ENCODE data around the gene TBC1D1. TPM values are rescaled to one million over a fixed set of nuclear protein-coding genes. Genes with fewer than 3 reads are reported as not detected.

Gene TBC1D1
- total RNA-seq, 1 experiment from 2014 or later: 42.6 TPM

DNA sequence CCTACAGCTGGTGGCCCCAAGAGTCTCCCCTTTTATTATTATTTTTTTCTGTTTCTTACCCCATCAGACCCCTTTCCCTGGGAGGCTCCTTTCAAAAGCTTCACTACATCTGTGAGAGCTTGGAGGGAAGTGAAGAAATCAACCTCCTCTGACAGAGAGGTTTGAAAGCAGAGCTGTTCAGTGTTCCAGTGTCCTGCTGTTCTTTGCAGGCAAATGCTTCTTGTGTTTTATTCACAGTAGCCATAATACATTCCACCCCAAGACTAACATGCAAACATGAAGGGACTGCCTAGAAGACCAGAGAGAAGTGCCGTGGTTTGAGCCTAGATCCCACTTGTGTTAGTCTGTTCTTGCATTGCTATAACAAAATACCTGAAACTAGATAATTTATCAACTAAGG, 261.4 kb downstream of the TBC1D1 start:
- ChIA-PET POLR2A (ENCODE audit: low non-redundant PET) (no interaction called here), CTCF (no interaction called here)
- no peak for TF ChIP-seq CTCF (conservative IDR thresholded peaks at IDR 0.05; ENCODE audit: low read depth, low read length)
- no peak for TF ChIP-seq EZH2 (IDR thresholded peaks at IDR 0.05; ENCODE audit: borderline replicate concordance, low read depth, low read length, poor library complexity, severe bottlenecking)
- intact Hi-C loops (cut with micrococcal nuclease; ENCODE audit: unreplicated experiment): no loop called here
- H3K9me3 ChIP-seq (ENCODE audit: low read depth, low read length, poor library complexity, severe bottlenecking): no peaks in the 10 kb centered on the region
- H3K27ac ChIP-seq (ENCODE audit: low read depth, low read length, poor library complexity, severe bottlenecking): no peak overlapping the region
- H3K4me3 ChIP-seq (ENCODE audit: low read depth, low read length, poor library complexity, severe bottlenecking): no peak overlapping the region
- no peaks in the 10 kb centered on the region for H3K4me1 ChIP-seq (ENCODE audit: insufficient read depth, low read length, poor library complexity, severe bottlenecking)
- DNase-seq (ENCODE audit: low spot score): no peak
- no peaks in the 10 kb centered on the region for H3K36me3 ChIP-seq (ENCODE audit: insufficient read depth, low read length, poor library complexity, severe bottlenecking)
- BruUV-seq (replicated peaks): no TSS peak
- no peaks in the 10 kb centered on the region for H3K27me3 ChIP-seq (replicated peaks; ENCODE audit: insufficient read depth, low read depth, low read length, poor library complexity)

GRCh38 chr4:38152721-38153386, 262.0 kb downstream of the TBC1D1 start:
- Histone ChIP-seq H3K9me3 (ENCODE audit: low read depth, low read length, poor library complexity, severe bottlenecking) (no peaks in the 10 kb centered on the region), H3K4me3 (ENCODE audit: low read depth, low read length, poor library complexity, severe bottlenecking) (no peak overlapping the region), H3K27me3 (replicated peaks; ENCODE audit: insufficient read depth, low read depth, low read length, poor library complexity) (no peaks in the 10 kb centered on the region), H3K27ac (ENCODE audit: low read depth, low read length, poor library complexity, severe bottlenecking) (no peak overlapping the region), H3K36me3 (ENCODE audit: insufficient read depth, low read length, poor library complexity, severe bottlenecking) (no peaks in the 10 kb centered on the region), H3K4me1 (ENCODE audit: insufficient read depth, low read length, poor library complexity, severe bottlenecking) (no peaks in the 10 kb centered on the region)
- no TSS peak for BruUV-seq (replicated peaks)
- CTCF ChIA-PET: no interaction called here
- intact Hi-C loops (cut with micrococcal nuclease; ENCODE audit: unreplicated experiment): no loop called here
- no peak for TF ChIP-seq EZH2 (IDR thresholded peaks at IDR 0.05; ENCODE audit: borderline replicate concordance, low read depth, low read length, poor library complexity, severe bottlenecking)
- TF ChIP-seq CTCF (conservative IDR thresholded peaks at IDR 0.05; ENCODE audit: low read depth, low read length): no peak
- POLR2A ChIA-PET (ENCODE audit: low non-redundant PET): no interaction called here
- no peak for DNase-seq (ENCODE audit: low spot score)

- Histone ChIP-seq H3K4me3 (ENCODE audit: low read depth, low read length, poor library complexity, severe bottlenecking) (no peak overlapping the region), H3K9me3 (ENCODE audit: low read depth, low read length, poor library complexity, severe bottlenecking) (no peaks in the 10 kb centered on the region), H3K4me1 (ENCODE audit: insufficient read depth, low read length, poor library complexity, severe bottlenecking) (no peaks in the 10 kb centered on the region), H3K27ac (ENCODE audit: low read depth, low read length, poor library complexity, severe bottlenecking) (no peak overlapping the region), H3K36me3 (ENCODE audit: insufficient read depth, low read length, poor library complexity, severe bottlenecking) (no peaks in the 10 kb centered on the region), H3K27me3 (replicated peaks; ENCODE audit: insufficient read depth, low read depth, low read length, poor library complexity) (no peaks in the 10 kb centered on the region)
- intact Hi-C loops (cut with micrococcal nuclease; ENCODE audit: unreplicated experiment): no loop called here
- ChIA-PET POLR2A (ENCODE audit: low non-redundant PET) (no interaction called here), CTCF (no interaction called here)
- no peak for DNase-seq (ENCODE audit: low spot score)
- TF ChIP-seq EZH2 (IDR thresholded peaks at IDR 0.05; ENCODE audit: borderline replicate concordance, low read depth, low read length, poor library complexity, severe bottlenecking): no peak
- TF ChIP-seq CTCF (conservative IDR thresholded peaks at IDR 0.05; ENCODE audit: low read depth, low read length): no peak
- BruUV-seq (replicated peaks): no TSS peak
These were observed 262.5 kb downstream of the TBC1D1 start for GRCh38 chr4:38153387-38153760.
